NCI-H226 (cell line): ENCODE measurements around the gene SPTLC3.

Source experiments
- DNase-seq: peaks from one replicate; pipeline ENCODE4 v3.0.0-alpha.2; 2015

The SPTLC3 gene

DNA sequence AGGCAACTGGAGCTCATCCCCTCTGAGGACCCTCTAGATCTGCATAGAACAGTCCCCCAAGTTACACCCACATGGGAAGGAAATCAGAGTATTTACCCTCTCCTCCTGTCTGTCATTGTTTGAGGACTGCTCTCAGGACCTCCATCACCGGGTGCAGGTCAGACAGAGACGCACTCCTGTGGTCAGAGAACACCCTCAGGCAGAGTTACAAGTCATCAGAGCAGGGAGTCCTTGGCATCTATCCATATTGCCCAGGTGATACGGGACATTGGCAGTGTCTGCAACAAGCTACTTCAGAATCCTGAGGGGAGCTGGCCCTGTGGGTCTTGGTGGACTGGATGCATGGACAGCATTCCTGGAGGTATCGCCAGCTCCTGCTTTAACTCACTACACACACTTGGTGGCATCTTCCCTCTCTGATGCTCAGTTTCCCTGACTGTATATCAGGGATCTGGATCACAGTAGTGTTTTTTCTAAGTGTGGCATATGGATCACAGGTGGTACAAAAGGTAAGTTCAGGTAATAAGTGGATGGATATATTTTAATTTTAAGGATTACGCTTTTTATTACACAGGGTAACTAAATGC lies 197.2 kb downstream of the SPTLC3 start:
- DNase-seq: no peak

DNA sequence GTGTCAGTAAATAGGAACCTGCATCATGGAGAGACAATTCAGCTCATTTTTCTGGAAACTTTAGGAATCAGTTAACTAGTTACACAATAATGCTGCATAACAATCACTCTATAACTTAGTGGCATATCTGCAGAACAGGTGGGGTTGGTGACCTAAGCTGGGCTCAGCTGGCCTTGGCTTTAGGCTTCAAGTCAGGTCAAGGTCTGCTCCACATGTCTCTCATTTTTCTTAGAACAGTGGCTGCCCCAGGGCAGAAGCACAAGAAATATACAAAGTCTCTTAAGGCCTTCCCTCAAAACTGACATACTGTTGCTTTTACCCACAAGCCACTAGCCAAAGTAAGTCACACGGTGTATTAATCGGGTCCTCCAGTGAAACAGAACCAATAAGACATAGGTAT lies 198.2 kb downstream of the SPTLC3 start:
- no peak for DNase-seq

DNA sequence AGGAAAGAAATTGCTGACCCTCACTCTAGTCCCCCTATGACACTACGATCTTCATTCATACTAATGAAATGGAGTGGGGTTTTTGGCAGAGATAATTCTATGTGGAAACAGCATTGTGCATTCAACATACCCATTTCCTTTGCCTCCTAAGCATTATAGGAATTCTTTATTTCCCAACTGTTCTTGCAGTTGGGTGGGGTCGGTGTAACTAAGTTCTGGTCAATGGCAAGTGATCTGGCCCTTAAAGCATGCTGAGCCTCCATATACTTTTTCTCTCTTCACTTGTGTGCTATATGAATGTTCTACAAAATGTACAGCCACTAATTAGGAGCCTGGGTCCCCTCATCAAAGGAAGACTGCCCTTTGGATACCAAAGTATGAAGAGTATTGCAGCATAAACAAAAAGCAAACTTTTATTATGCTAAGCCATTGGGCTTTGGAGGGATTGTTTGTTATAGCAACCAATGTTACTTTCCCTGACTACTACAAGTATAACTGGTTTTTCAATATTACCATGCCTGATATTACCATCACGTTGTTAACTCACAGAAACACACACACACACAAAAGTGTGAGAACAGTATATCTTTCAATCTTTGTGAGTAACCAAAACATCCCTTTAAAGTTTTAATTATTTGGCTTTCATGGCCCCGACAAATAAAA lies 203.3 kb downstream of the SPTLC3 start:
- no peak for DNase-seq

DNA sequence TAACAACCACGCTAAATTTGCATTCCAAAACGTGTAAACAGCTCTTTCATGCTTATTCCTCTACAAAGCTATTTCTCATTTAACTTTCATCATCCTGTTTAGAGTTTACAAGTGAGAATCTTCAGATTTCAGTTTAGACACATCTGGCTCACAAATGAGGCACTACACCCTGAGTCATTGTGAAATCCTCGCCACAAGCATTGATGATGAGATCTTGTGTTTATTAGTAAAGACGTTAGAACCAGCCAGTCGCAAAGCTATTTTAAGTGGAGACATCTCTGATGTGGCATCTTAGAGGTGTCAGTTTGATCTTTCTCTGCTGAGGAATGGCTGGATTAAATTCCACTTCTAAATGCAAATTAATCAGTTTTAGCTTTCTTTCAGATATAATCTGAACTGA lies 204.0 kb downstream of the SPTLC3 start:
- no peak for DNase-seq

DNA sequence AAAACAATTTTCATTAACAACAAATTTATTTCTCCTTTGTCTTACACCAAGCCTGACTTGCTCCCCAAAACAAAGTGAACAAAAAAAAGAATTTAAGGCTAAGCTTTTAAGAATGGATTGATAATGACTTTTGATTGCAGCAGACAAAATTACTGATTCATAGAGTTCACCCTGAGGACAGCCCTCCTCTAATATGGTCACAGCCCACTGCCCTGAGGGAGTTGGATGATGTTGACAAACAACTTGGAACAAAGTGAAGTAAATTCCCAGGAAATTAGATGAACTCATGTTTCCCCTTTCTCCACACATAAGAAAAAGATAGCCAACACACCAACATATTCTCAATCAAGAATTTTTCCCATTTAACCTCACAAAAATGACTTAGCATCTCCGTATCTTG lies 204.6 kb downstream of the SPTLC3 start:
- no peak for DNase-seq

DNA sequence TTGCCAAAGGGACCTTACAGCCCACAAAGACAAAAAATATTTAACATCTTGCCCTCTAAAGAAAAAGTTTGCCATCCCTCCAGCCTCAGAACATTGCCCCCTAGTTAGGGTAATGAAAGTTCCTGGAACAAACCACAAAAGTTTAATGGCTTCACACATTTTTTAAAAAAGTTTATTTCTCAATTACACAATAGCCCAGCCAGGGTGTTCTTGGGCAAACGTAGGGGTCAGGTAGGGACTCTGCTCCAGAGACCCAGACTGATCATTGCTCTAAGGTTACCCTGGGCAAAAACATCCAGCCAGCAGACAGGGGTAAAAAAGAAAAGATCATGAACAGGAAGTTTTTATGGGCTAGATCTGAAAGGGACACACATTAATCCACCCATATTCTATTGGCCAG lies 207.8 kb downstream of the SPTLC3 start:
- no peak for DNase-seq
